NCI-H2029 (cell line): Measurements from ENCODE around the gene H2AZ2.
"Not testable (repeated sequence)": the region's sequence is repeated elsewhere in the genome, so short reads cannot be mapped to it uniquely, and the experiment has no call there.

Source experiments
- DNase-seq: peaks from one replicate; lab custom pipeline; 2025; lab: John Stamatoyannopoulos, UW

Gene H2AZ2

GRCh38 chr7:44870780-44871179, 22.9 kb upstream of the H2AZ2 start:
- not testable (repeated sequence) for DNase-seq

GRCh38 chr7:44870336-44870735, 22.4 kb upstream of the H2AZ2 start:
- not testable (repeated sequence) for DNase-seq

GRCh38 chr7:44867073-44867995, 19.4 kb upstream of the H2AZ2 start:
- peak; percentile 27 for DNase-seq

GRCh38 chr7:44861949-44862348, 14.1 kb upstream of the H2AZ2 start:
- not testable (repeated sequence) for DNase-seq

GRCh38 chr7:44858161-44858560, 10.3 kb upstream of the H2AZ2 start:
- no peak for DNase-seq

- DNase-seq: no peak
Observed at GRCh38 chr7:44854644-44855364, 6.9 kb upstream of the H2AZ2 start.

GRCh38 chr7:44853391-44853790, 5.5 kb upstream of the H2AZ2 start:
- DNase-seq: no peak

- DNase-seq: no peak
Observed at GRCh38 chr7:44852590-44852989, 4.7 kb upstream of the H2AZ2 start.

GRCh38 chr7:44849885-44850544, 2.1 kb upstream of the H2AZ2 start:
- no peak for DNase-seq

- DNase-seq: peak; percentile 45
Observed at GRCh38 chr7:44849259-44849884, 1.5 kb upstream of the H2AZ2 start.

GRCh38 chr7:44847509-44847919, 373 bp downstream of the H2AZ2 start:
- DNase-seq: peak; percentile 91

GRCh38 chr7:44846816-44847508, 925 bp downstream of the H2AZ2 start:
- no peak for DNase-seq

GRCh38 chr7:44846390-44846789, 1.5 kb downstream of the H2AZ2 start:
- not testable (repeated sequence) for DNase-seq

GRCh38 chr7:44845451-44845850, 2.4 kb downstream of the H2AZ2 start:
- DNase-seq: no peak

- not testable (repeated sequence) for DNase-seq
Observed at GRCh38 chr7:44843440-44843839, 4.4 kb downstream of the H2AZ2 start.

GRCh38 chr7:44842675-44843074, 5.2 kb downstream of the H2AZ2 start:
- not testable (repeated sequence) for DNase-seq

GRCh38 chr7:44838751-44839150, 9.1 kb downstream of the H2AZ2 start:
- DNase-seq: no peak

GRCh38 chr7:44827567-44827966, 20.3 kb downstream of the H2AZ2 start:
- DNase-seq: no peak

- no peak for DNase-seq
Observed at GRCh38 chr7:44824894-44825526, 22.9 kb downstream of the H2AZ2 start.

GRCh38 chr7:44823255-44823781, 24.6 kb downstream of the H2AZ2 start:
- no peak for DNase-seq

- DNase-seq: no peak
Observed at GRCh38 chr7:44819292-44819691, 28.6 kb downstream of the H2AZ2 start.
